Cardiac septum (tissue), 1 donor: ENCODE data around the gene AHDC1. TPM values are rescaled to one million over a fixed set of nuclear protein-coding genes. Genes with fewer than 3 reads are reported as not detected.
A peak's percentile ranks its signal among the peaks of the same experiment; 100 is the strongest.
"Not testable (repeated sequence)": the region's sequence is repeated elsewhere in the genome, so short reads cannot be mapped to it uniquely, and the experiment has no call there.

Experiments
- DNase-seq: peaks from one replicate; pipeline ENCODE4 v3.0.0-alpha.2; 2020; ENCODE audit warnings: low spot score
- intact Hi-C: fragments of 100-400 bp; cut with DNase I; formaldehyde crosslinking; loops from one replicate; pipeline ENCODE4 v1.14.0; 2022
- total RNA-seq: library from RNA; stranded (reverse); fragmentation: NEBNext Ultra II Directional; extraction: Animal tissue kit (Norgen Biotek cat#: 25700); gene quantifications from one replicate; pipeline ENCODE4 v1.2.1, GENCODE V29; 2021
- donor health status: DM: no; HTN: no; CAD: no.

Gene AHDC1
- total RNA-seq, 1 donor from 2014 or later, result 57.7 TPM

- DNase-seq, result peak; percentile 89
These were observed 30.4 kb upstream of the AHDC1 start for GRCh38 chr1:27634177-27634984.

DNA sequence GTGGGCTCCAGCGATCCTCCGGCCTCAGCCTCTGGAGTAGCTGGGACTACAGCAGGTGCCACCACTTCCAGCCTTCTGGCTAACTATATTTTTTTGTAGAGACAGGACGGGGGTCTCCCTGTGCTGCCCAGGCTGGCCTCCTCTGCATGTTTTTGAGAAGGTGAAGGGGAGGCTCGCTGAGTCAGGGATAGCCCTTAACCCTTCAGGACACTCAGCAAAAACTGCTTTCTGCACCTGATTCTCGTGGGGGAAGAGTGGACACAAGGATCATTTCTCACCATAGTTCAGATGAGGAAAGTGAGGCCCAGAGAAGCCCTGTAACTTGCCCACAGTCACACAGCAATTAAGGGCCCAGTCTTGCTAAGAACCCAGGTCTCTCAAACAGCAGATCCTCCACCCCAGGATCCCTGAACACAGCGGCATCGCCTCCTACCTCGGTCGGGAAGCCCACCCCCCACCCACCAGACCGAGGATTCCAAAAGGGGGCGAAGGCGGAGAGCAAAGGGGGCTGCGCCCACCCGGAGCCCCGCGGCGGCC is 29.8 kb upstream of the AHDC1 start:
- no peak for DNase-seq
- intact Hi-C loops, result no loop called here

More at GRCh38 chr1:27634177-27634984, 30.4 kb upstream of the AHDC1 start:
- intact Hi-C loops, result no loop called here

DNA sequence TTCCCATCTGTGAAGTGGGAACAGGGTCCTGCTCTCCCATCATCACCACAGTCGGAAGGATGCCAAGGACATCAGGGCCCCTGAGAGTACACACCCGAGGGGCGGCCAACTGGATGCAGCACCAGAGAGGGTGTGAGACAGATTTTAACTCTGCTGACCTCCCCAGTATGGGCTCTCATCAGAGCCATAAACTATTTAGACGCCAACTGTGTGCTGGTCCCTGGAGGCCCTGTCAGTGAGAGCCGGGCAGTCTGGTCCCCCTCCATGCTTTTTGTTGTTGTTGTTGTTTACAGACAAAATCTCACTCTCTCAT is 29.3 kb upstream of the AHDC1 start:
- intact Hi-C loops, result no loop called here
- no peak for DNase-seq

- intact Hi-C loops, result no loop called here
- DNase-seq, result peak; percentile 80
These were observed 28.7 kb upstream of the AHDC1 start for GRCh38 chr1:27632387-27633297.

DNA sequence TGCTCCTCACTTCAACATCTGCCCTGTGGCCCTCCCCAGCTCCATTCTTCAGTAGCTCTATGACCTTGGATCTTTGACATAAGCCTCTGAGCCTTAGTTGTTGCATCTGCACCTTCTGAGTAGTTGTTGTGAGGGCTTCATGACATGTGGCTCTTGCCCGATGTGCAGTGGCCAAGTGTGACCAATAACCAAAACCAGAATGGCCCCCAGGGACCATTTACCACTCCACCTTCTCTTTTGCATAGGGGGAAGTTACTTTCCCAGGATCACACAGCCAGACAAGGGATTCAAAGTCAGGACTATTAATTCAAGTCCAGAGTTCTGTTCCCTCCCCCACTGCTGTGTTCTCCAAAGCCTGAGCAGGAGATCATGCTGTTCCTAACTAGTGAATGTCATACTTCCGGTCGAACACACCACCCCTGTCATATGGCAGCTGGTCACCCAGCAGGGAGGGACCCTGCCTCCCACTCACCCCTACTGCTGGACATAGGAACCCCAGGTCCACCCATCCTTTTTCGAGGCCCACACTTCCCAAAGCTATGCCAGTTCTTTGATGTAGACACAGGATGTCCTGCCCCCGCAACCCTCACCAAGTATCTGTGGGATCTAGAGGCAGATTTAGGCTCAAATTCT is 27.0 kb upstream of the AHDC1 start:
- intact Hi-C loops, result no loop called here
- DNase-seq, result no peak

- intact Hi-C loops, result no loop called here
- DNase-seq, result no peak
These were observed 24.8 kb upstream of the AHDC1 start for GRCh38 chr1:27628712-27629111.

GRCh38 chr1:27627733-27628132 is 23.8 kb upstream of the AHDC1 start:
- intact Hi-C loops, DNase-seq: not testable (repeated sequence)

DNA sequence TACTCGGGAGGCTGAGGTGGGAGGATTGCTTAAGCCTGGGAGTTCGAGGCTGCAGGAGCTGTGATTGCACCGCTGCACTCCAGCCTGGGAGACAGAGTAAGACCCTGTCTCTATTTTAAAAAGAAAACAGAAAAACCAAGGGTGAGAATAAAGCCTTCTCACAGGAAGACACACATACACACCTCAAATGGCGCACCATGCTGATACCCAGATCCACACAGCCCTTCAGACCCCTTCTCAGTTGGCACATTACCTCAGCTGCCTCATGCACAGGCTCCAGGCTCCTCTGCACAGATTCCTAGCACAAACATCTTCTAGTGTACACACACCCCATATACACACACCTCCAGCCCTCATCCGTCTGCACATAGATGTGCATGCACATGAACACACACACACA is 23.1 kb upstream of the AHDC1 start:
- DNase-seq, result no peak

DNA sequence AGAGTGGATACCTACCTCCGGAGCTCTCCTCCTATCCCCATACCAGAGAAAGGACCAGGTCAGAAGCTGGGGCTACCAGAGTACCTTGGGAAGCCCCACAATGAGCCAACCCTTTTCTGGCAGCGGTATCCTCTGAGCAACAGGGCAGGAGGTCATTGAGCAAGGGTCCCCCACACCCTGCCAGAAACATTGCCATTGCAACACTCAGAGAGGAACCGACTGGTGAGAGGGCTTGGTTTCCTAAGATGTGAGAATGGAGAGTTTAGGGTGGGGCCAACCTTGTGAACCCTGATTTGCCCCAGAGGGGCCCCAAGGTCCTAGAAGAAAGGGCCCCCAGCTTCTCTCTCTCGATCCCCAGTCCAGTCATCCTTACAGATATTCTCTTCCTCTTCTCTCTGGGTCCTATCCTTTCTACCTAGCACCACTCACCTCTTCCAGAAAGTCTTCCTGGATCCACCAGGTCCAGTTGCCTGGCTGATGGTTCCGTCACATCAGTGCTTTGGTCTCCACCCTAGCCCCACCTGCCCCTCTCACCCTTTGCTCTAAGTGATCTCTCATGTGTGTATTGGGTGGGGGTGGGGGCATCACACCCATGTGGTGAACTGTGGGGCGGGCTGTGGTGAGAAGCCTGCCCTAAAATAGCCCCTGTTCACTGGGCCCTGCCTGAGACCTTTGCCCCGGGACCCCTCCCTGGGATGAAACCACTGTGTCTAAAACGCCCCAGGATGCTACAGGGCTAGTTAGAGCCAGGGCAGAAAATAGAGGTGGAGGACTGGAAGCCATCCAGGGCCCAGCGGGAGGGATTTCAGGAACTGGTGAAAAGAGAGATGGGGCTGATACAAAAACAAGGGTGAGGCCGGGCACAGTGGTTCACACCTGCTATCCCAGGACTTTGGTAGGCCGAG is 22.3 kb upstream of the AHDC1 start:
- DNase-seq, result peak; percentile 83
- intact Hi-C loops, result no loop called here

More for the DNA sequence above, 23.1 kb upstream of the AHDC1 start:
- intact Hi-C loops, result no loop called here

GRCh38 chr1:27624467-27625178 is 20.7 kb upstream of the AHDC1 start:
- no peak for DNase-seq
- intact Hi-C loops, result no loop called here

- no peak for DNase-seq
- intact Hi-C loops, result no loop called here
These were observed 19.6 kb upstream of the AHDC1 start for GRCh38 chr1:27623327-27624212.

DNA sequence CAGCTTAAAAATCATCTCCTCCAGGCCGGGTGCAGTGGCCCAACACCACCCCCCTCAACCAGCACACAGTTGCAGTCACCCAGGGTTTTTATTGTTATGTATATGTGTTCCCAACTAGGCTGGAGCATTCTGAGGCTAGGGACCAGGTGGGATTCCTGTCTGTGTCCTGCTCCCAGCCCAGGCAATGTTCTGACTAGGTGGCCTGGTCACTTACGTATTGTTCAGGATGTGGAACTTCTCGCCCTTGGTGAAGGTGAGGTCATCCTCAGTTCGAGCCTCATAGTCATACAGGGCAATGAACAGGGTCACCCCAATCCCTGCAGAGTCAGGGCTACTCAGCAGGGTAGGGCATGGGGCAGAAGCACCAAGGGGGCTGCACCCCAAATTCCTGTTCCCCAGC is 18.9 kb upstream of the AHDC1 start:
- DNase-seq, result no peak
- intact Hi-C loops, result no loop called here

- DNase-seq, result no peak
These were observed 17.3 kb upstream of the AHDC1 start for GRCh38 chr1:27621051-27621920.

GRCh38 chr1:27619782-27620438 is 16.0 kb upstream of the AHDC1 start:
- intact Hi-C loops, result not testable (repeated sequence)

More at GRCh38 chr1:27621051-27621920, 17.3 kb upstream of the AHDC1 start:
- intact Hi-C loops, result no loop called here

GRCh38 chr1:27618341-27619082 is 14.6 kb upstream of the AHDC1 start:
- intact Hi-C loops, result no loop called here
- no peak for DNase-seq

More at GRCh38 chr1:27619782-27620438, 16.0 kb upstream of the AHDC1 start:
- DNase-seq, result not testable (repeated sequence)
